Measurements from ENCODE around the gene BCAS3.

BCAS3 gene

GRCh38 chr17:61330174-61331150, 652.8 kb downstream of the BCAS3 start:
- DNase-seq, result no peak

GRCh38 chr17:61331178-61331577, 653.5 kb downstream of the BCAS3 start:
- no peak for DNase-seq

- no peak for DNase-seq
Measured at GRCh38 chr17:61331886-61332285, 654.2 kb downstream of the BCAS3 start.

DNA sequence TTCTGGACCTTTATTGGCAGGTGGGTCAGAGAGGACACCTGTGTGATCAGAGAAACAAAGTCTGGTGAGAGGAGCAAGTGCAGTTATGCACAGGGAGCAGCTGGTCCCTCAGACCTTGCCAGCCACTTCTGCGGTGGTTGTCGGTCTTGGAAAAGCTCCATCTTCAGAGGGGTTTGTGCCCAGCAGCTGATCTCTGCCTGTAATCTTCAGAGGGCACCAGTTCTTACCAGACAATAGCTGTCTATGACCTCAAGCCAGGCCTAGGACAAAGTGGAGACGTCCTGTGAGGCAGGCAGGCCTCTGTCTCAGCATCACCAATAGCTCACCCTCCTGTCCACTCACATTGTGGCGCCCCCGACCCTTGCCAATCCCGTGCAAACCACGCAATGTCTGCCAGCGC, 655.5 kb downstream of the BCAS3 start:
- no peak for DNase-seq

GRCh38 chr17:61334673-61335072, 657.0 kb downstream of the BCAS3 start:
- DNase-seq, result no peak

GRCh38 chr17:61335105-61335844, 657.6 kb downstream of the BCAS3 start:
- no peak for DNase-seq

DNA sequence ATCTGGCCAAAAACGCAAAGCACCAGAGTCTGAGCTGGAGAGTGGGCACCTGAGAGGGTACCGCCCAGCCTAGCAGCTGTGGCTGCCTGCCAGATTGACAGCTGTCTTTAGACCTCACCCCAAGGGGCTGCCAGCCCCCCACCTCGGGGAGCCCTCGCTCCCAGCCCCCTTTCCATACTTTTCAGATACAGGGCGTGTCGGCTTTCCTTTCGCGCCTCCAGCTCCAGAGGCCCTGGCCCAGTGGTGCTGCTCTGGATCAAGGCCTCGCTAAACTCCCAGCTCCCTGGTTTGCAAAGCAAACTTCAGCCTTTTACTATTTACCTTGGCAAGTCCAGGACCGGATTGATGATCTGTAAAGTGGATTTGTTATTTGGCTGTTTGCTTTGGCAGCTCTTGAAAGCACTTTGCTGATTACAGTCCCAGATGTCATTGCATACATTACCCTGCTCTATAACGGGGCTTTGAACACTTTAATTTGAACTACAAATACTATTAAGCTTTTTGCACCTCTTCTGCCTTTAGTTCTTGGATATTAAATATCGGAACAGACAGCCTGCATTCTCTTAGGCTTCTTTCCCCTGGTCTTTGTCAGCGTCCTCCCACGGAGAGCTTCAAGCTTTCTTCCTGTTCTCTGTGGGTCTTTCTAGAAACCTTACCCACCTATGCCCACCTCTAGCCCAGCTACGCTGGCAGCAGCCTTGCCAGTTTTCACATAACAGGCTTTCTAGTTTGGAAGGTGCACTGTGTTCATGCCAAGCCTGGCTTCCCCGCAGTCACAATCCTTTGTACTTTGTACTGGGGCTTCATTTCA, 658.4 kb downstream of the BCAS3 start:
- DNase-seq, result no peak

DNA sequence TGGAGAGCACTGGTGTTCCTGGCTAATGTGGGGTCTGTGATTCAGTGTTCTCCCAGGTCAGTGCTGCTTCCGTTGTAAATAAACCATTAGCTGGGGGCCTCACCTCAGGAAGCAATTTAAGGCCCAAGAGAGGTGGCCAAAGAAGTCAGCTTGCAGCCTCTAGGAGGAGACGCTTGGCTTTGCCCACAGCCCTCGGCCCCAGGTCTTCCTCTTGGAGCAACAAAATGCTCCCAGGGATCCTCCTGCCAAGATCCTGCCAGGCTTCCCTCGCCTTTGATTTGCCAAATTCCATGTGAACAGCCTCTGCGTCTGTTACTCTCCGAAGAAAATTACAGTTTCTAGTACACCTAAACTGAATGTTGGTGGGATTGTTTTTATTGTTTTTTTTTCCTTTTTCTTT, 659.6 kb downstream of the BCAS3 start:
- DNase-seq, result no peak

DNA sequence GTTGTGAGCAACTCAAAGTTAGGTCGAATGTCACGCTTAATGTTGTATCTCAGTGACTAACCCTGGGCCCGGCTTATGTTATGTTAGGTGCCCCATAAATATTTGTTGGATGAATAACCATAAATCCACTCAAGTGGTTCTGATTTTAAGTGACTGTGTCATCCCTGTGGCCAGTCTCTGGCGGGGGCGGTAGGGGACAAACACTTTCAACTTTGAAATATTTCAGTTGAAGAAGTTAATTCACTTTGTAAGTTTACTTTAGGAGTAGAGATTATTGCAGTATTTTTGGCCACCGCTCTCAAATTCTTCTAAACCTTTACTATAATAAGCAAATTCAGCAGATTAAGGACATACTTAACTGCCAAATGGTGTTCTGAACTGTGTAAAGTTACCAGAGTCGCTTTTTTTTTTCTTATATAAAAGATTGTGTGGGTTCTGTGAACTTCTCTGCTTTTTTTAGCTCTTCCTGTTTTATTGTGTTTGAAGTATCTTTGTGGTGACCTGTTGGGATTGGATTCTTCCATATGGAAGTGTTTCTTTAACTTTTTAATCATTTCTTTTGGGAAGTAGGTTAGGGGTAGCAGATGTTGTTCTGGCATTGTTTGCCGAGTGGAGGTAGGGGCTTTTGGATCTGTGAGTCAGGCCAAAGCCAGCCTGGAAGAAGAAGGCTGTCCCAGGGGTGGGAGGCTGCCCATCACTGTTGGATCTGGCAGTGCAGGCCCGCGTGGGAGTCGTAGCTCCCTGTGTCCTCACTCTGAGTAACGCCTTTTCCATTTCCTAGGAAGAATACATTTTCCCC, 660.5 kb downstream of the BCAS3 start:
- no peak for DNase-seq

DNA sequence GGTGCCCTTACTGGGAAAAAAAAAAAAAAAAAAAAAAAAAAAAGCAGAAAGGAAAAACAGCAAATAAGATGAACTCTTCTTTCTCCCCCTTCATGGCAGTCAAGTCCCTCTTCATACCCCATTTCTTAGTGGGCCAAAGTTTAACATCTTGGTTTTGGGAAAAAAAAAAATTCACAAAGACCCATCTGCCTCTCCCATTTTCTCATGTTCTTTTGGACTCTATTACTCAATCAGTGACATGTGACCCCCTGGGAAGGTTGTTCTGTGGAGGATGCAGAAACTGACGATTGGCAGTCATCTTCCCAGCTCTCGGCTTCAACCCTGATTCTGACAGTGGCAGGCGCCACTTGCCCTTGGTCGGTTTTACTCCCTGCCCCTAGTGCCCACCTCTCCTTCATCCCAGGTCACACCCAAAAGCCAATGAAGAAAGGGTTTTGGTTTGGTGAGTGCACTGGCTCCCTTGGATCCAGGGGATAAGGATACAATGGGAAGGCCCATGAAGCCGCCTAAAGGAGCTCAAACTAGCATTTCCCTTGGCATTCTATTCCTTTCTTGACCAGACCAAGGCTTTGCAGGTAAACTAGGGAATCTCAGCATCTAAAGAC, 661.3 kb downstream of the BCAS3 start:
- DNase-seq, result no peak

- DNase-seq, result no peak
Measured at GRCh38 chr17:61340431-61341209, 663.0 kb downstream of the BCAS3 start.

GRCh38 chr17:61343576-61343975, 665.9 kb downstream of the BCAS3 start:
- DNase-seq, result no peak

- no peak for DNase-seq
Measured at GRCh38 chr17:61345061-61345460, 667.4 kb downstream of the BCAS3 start.

DNA sequence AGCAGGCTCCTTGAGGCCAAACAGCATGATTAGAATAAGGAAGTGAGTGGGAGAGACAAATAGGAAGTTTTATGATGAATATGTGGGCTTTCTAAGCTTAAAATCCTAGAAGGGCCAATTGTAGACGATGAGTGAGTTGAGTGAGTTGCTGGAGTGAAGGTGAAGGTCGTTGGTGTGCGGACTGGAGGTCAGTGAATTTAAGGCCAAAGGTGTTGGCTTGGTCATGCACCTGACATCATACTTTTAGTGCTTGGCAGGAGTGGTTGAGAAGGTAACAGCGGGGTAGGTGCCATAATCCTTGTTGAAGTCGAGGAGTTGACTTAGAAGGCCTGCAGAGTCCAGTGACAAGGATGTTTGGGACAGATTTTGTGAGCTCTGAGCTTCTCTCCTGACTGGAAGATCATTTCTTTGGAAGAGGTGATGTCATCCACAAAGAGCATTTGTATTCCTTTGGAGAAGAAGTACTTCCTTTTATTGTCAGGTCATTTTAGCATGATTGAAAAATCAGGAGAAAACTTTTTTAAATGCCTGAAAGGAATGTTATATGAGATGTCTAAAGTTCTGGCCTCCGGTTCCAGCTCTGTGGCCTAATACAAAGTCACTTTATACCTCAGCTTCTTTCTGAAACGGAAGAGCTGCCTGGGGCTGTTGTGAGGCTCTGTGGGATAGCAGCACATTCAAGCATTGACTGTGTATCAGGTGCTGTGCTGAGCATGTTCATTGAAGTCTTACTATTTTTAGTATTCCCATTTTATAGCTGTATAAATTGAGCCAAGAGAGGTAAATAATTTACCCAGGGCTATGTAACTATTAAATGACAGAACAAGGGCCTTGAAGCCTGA, 668.4 kb downstream of the BCAS3 start:
- no peak for DNase-seq

DNA sequence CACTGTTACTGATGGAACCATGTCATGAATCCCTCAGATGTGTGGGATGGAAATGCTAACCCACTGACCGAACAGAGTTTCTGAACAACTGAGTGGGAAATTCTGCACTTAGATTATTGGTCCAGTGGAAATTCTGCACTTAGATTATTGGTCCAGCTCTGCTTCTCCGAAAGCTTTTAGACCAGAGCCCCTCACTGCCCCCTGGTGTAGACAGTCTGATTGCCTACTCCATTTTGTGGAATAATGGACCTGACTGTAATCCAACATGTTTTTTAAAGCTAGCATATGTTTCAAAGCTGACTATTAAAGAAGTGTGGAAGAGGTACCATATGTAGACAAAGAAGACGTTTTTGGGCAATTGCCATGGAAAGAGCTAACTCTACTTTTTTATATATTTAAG, 671.7 kb downstream of the BCAS3 start:
- no peak for DNase-seq

- DNase-seq, result no peak
Measured at GRCh38 chr17:61351745-61352407, 674.2 kb downstream of the BCAS3 start.

DNA sequence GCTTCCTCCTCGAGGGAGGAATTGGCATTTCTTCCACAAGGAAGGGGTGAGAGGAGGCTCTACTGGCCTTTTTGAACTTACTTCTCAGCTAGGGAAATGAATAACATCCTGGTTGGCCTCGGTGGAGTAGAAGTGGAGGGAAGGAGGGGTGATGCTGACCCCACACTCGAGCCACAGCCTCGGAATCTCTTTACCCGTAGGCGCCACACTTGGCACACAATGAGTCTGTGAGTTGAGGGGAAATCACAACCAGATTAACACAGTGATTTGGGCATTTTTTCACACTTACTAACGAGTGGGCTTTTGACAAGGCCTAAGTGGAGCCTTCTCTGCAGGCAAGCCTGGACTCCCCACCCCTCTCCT, 674.7 kb downstream of the BCAS3 start:
- no peak for DNase-seq

DNA sequence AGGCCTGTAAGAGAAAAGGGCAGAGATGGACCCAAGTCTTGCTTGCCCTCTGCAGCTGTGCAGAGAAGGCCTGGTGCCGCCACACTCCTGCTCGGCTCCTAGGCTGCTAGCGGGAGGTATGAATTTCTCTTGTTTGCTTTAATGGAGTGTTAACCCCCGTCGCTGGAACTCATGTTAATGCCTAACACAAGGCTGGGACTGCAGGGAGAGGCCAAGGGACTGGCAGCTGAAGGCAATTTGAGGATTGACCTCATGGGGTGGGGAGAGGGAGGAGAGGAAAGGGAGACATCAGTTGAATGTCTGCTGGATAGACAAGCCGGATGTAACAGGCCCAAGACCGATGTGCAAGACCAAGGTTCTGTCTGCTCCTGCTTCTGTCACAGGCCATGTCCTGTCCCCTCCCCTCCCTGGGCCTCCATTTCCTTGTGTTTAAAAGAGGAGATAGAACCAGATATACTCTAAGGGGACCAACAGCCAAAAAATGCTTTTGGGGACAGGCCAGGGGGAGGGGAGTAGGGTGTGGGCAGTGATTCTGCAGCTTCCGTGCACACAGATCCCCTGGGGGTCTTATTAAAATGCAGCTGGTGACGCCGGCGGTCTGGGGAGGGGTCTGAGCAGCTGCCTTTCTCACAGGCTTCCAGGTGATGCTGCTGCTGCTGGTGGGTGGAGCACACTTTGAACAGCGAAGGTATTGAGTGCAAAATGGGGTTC, 675.3 kb downstream of the BCAS3 start:
- no peak for DNase-seq

- DNase-seq, result no peak
Measured at GRCh38 chr17:61353615-61354014, 676.0 kb downstream of the BCAS3 start.
